ENCODE results near the gene SLC35B2.
A peak's percentile ranks its signal among the peaks of the same experiment; 100 is the strongest.

The SLC35B2 gene

GRCh38 chr6:44271914-44272313, 14.6 kb upstream of the SLC35B2 start:
- TF ChIP-seq CTCF (conservative IDR thresholded peaks at IDR 0.05) (no peak), ZFX (IDR thresholded peaks at IDR 0.05) (no peak)

DNA sequence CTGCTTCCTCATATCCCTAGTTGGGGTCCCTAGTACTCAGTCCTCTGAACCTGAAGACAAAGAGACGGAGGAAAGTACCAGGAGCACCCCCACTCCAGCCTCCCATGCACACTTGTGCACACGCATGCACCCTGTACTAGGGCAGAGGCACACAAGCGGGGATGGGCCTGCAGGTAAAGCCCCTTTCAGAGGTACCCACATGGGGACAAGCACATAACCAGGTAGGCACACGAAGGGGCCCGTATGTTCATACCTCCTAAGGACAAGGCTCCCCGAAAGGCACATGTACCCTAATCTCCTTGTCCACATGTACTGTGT, 14.0 kb upstream of the SLC35B2 start:
- TF ChIP-seq ZFX (IDR thresholded peaks at IDR 0.05) (no peak), CTCF (conservative IDR thresholded peaks at IDR 0.05) (no peak)
- H3K27ac ChIP-seq: no peak overlapping the region

More at GRCh38 chr6:44271914-44272313, 14.6 kb upstream of the SLC35B2 start:
- no peak overlapping the region for H3K27ac ChIP-seq

DNA sequence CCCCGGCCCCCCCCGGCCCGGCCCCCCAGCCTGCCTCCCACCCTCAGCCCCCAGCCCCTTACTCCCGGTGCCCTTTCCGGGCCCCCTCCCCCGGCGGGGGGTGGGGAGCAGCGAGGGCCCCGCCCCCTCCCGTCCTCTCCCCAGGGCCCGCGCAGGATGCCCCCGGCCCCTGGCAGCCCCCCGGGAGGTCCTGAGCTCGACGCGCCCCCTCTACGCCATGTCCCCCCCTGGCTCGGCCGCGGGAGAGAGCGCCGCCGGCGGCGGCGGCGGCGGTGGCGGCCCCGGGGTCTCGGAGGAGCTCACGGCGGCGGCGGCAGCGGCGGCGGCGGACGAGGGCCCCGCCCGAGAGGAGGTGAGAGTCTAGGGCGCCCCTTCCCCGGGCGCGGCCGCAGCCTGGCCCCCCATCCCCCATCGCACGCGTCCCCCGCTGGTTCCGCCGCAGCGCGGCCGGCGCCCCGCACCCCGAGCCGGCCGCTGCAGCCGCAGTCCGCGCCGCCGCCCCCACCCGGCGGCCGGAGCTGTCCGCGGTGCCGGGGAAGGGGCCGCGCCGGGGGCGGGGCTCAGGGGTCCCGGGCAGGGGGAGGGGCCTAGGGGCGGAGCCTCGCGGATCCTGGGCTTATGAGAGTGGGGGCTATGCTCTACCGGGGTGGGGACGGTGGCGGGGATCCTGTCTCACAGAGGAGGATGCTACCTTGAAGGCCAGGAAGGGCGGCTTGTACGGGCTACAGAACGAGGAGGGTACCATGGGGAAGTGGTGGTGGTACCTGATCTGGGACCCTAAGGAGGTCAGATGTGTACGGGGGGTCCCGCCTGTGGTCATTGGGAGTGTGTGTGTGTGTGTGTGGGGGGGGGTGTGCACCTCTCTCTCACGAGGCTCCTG, 13.4 kb upstream of the SLC35B2 start:
- TF ChIP-seq CTCF (conservative IDR thresholded peaks at IDR 0.05): no peak
- TF ChIP-seq ZFX (IDR thresholded peaks at IDR 0.05): no peak
- H3K27ac ChIP-seq: no peak overlapping the region

GRCh38 chr6:44269921-44270525, 12.7 kb upstream of the SLC35B2 start, which contains the start of gene TMEM151B:
TMEM151B (plus strand) TSS chr6:44270450; CDS start chr6:44270743, 293 bp downstream.
- H3K27ac ChIP-seq: no peak within 1 kb of the TSS

GRCh38 chr6:44269178-44269920, 12.0 kb upstream of the SLC35B2 start:
- no peak overlapping the region for H3K27ac ChIP-seq
- TF ChIP-seq ZFX (IDR thresholded peaks at IDR 0.05) (no peak), CTCF (conservative IDR thresholded peaks at IDR 0.05) (no peak)

More at GRCh38 chr6:44269921-44270525, 12.7 kb upstream of the SLC35B2 start, which contains the start of gene TMEM151B:
- TF ChIP-seq ZFX (IDR thresholded peaks at IDR 0.05): no peak
- no peak for TF ChIP-seq CTCF (conservative IDR thresholded peaks at IDR 0.05)

DNA sequence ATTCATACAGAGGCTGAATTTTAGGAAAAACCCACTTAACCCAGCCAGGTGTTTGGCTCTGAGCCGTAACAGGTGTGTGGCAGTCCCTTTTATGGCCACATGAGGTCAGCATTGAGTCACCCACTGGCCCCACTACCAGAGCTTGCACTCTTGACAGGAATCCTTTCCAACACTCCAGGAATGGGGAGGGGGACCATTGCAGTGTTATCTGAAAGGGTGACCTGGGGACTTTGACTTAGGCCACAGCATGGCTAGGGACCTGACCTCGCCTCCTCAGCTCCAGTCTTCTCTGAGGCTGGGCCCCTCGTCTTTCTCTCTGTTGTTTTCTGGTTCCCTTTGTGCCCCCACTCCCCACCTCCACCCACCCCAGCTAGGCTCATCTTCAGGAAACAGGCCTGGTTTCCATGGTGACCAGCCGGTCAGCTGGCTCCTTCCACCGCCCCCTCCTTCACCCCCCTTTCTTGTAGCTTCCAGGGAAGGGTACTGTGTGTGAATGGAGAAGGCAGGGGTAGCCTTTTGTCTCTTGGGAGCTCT, 10.8 kb upstream of the SLC35B2 start:
- peak; percentile 97 for TF ChIP-seq CTCF (conservative IDR thresholded peaks at IDR 0.05)
- no peak for TF ChIP-seq ZFX (IDR thresholded peaks at IDR 0.05)
- H3K27ac ChIP-seq: no peak overlapping the region
